HCT116 (cell line): ENCODE data around the gene OPTN. TPM values are rescaled to one million over a fixed set of nuclear protein-coding genes. Genes with fewer than 3 reads are reported as not detected.

Source experiments
- ATAC-seq: fragments of 200-7000 bp; cut with Tn5 transposase; 2 replicates; pipeline ENCODE4 v1.9.1; 2020; ENCODE audit warnings: mild to moderate bottlenecking, moderate library complexity
- BruUV-seq: library from RNA; stranded (reverse); fragments of 400-500 nt; replicated peaks from 2 replicates; lab custom pipeline; 2021; lab: Mats Ljungman, UMichigan
- CTCF ChIA-PET: fragments of 300-600 bp; sonication (Branson Sonifier 250); formaldehyde crosslinking; loops from one replicate; lab custom pipeline; 2021; ENCODE audit warnings: antibody characterized with exemption; lab: Charles Lee
- POLR2A ChIA-PET: fragments of 300-600, 350-600 bp; sonication (Branson Sonifier 250); formaldehyde crosslinking; loops from one replicate; lab custom pipeline; 2021; ENCODE audit warnings: antibody characterized with exemption; lab: Charles Lee
- RAD21 ChIA-PET, 2 experiments: fragments of 300-600 bp; sonication (Branson Sonifier 250); formaldehyde crosslinking; loops; one replicate each; lab custom pipeline; 2023; ENCODE audit warnings: low total read pairs in 2 of 2; ENCODE audit not compliant: uncharacterized antibody in 2 of 2, unreplicated experiment in 2 of 2, low non-redundant PET in 1 of 2; lab: Charles Lee
- DNase-seq: peaks from one replicate; pipeline ENCODE4 v3.0.0-alpha.2; 2010; ENCODE audit warnings: low read depth, low spot score
- H2AFZ ChIP-seq: fragments of 200-600 bp; shearing (Covaris generic), sonication (generic); 2 replicates; pipeline ENCODE4 v1.6.1; 2017; ENCODE audit warnings: low read depth, mixed run types, mixed read lengths, antibody characterized with exemption, low read length; ENCODE audit not compliant: poor library complexity, severe bottlenecking
- H3K27ac ChIP-seq: 2 replicates; pipeline ENCODE4 v1.5.1; 2012; ENCODE audit warnings: low read depth, low read length
- H3K27me3 ChIP-seq: fragments of 200-600 bp; sonication (generic); 2 replicates; pipeline ENCODE4 v1.6.1; 2016; ENCODE audit warnings: mixed run types, low read length, mixed read lengths; ENCODE audit not compliant: insufficient read depth
- H3K36me3 ChIP-seq, 2 experiments: fragments of 200-500 bp in 1 of 2; fragments of 200-600 bp in 1 of 2; sonication (Bioruptor generic) in 1 of 2; sonication (generic) in 1 of 2; 2 replicates each; pipeline versions ENCODE4 v1.5.1 to v1.6.1; 2014 to 2016; ENCODE audit warnings: low read length in 2 of 2, inconsistent platforms in 1 of 2, mixed read lengths in 1 of 2, mixed run types in 1 of 2; ENCODE audit not compliant: insufficient read depth in 2 of 2, control insufficient read depth in 1 of 2
- H3K4me1 ChIP-seq, 2 experiments: fragments of 200-600 bp in 1 of 2; sonication (generic) in 1 of 2; 2 replicates each; pipeline versions ENCODE4 v1.5.1 to v1.6.1; 2012 to 2017; ENCODE audit warnings: low read length in 2 of 2, inconsistent platforms in 1 of 2, mild to moderate bottlenecking in 1 of 2, mixed read lengths in 1 of 2, mixed run types in 1 of 2, moderate library complexity in 1 of 2; ENCODE audit not compliant: insufficient read depth in 2 of 2, control insufficient read depth in 1 of 2
- H3K4me2 ChIP-seq: fragments of 200-600 bp; sonication (generic); 2 replicates; pipeline ENCODE4 v1.6.1; 2017; ENCODE audit warnings: mixed run types, low read length, mixed read lengths
- H3K4me3 ChIP-seq, 2 experiments: fragments of 200-600 bp in 1 of 2; sonication (generic) in 1 of 2; replicated peaks in 1 of 2; 2 replicates each; pipeline ENCODE4 v1.5.1; 2011 to 2016; ENCODE audit warnings: low read length in 2 of 2, control low read depth in 1 of 2, low read depth in 1 of 2, mild to moderate bottlenecking in 1 of 2, mixed read lengths in 1 of 2, mixed run types in 1 of 2
- H3K79me2 ChIP-seq: fragments of 200-600 bp; sonication (generic); 2 replicates; pipeline ENCODE4 v1.6.1; 2017; ENCODE audit warnings: mild to moderate bottlenecking, mixed run types, low read length, moderate library complexity, mixed read lengths; ENCODE audit not compliant: insufficient read depth
- H3K9ac ChIP-seq: fragments of 200-600 bp; sonication (generic); 2 replicates; pipeline ENCODE4 v1.6.1; 2016; ENCODE audit warnings: low read length, mixed read lengths
- H3K9me2 ChIP-seq: fragments of 200-600 bp; sonication (generic), shearing (Covaris generic); 2 replicates; pipeline ENCODE4 v1.6.1; 2017; ENCODE audit warnings: mixed run types, mild to moderate bottlenecking, moderate library complexity; ENCODE audit not compliant: insufficient read depth
- H3K9me3 ChIP-seq, 2 experiments: fragments of 200-500 bp in 1 of 2; fragments of 200-600 bp in 1 of 2; sonication (Bioruptor generic) in 1 of 2; sonication (generic) in 1 of 2; 2 replicates each; pipeline ENCODE4 v1.6.1; 2014 to 2017; ENCODE audit warnings: low read length in 2 of 2, mixed read lengths in 2 of 2, inconsistent platforms in 1 of 2, low read depth in 1 of 2, mild to moderate bottlenecking in 1 of 2, mixed run types in 1 of 2, moderate library complexity in 1 of 2; ENCODE audit not compliant: control insufficient read depth in 1 of 2, insufficient read depth in 1 of 2
- H4K20me1 ChIP-seq: fragments of 200-600 bp; sonication (generic), shearing (Covaris generic); 2 replicates; pipeline ENCODE4 v1.6.1; 2017; ENCODE audit warnings: mixed run types, mild to moderate bottlenecking, moderate library complexity; ENCODE audit not compliant: insufficient read depth
- ATF3 ChIP-seq: IDR thresholded peaks from 2 replicates; pipeline ENCODE4 v1.6.1; 2012
- CBX3 ChIP-seq: IDR thresholded peaks from 2 replicates; pipeline ENCODE4 v1.6.1; 2012; ENCODE audit warnings: low read depth
- CTCF ChIP-seq, 3 experiments: fragments of 200-600 bp in 1 of 3; sonication (generic) in 1 of 3; IDR thresholded peaks in 2 of 3; conservative IDR thresholded peaks in 1 of 3; 2 replicates each; pipeline ENCODE4 v1.5.1; 2012 to 2017; ENCODE audit warnings: low read depth in 2 of 3, low read length in 2 of 3, antibody characterized with exemption in 1 of 3, borderline replicate concordance in 1 of 3, control low read depth in 1 of 3, mild to moderate bottlenecking in 1 of 3, mixed read lengths in 1 of 3, mixed run types in 1 of 3, moderate library complexity in 1 of 3; ENCODE audit not compliant: insufficient read depth in 1 of 3
- EZH2phosphoT487 ChIP-seq: fragments of 200-600 bp; IDR thresholded peaks from 2 replicates; pipeline ENCODE4 v1.6.1; 2018; ENCODE audit warnings: antibody characterized with exemption, borderline replicate concordance
- FOSL1 ChIP-seq: IDR thresholded peaks from 2 replicates; pipeline ENCODE4 v1.6.1; 2012; ENCODE audit warnings: low read depth
- JUND ChIP-seq: IDR thresholded peaks from 2 replicates; pipeline ENCODE4 v1.6.1; 2012
- MAX ChIP-seq: IDR thresholded peaks from 2 replicates; pipeline ENCODE4 v1.6.1; 2012
- TCF7L2 ChIP-seq: IDR thresholded peaks from 2 replicates; pipeline ENCODE4 v1.7.0; 2011; ENCODE audit warnings: borderline replicate concordance, inconsistent platforms; ENCODE audit not compliant: insufficient read depth, insufficient read length; ENCODE audit errors: extremely low read depth
- YY1 ChIP-seq: IDR thresholded peaks from 2 replicates; pipeline ENCODE4 v1.6.1; 2011; ENCODE audit warnings: low read length, low read depth, moderate library complexity, mild to moderate bottlenecking; ENCODE audit not compliant: insufficient replicate concordance; ENCODE audit errors: extremely low read depth
- ZBTB33 ChIP-seq: IDR thresholded peaks from 2 replicates; pipeline ENCODE4 v1.6.1; 2011; ENCODE audit warnings: mild to moderate bottlenecking, low read length, moderate library complexity; ENCODE audit not compliant: insufficient replicate concordance; ENCODE audit errors: extremely low read depth
- ZFX ChIP-seq: fragments of 450-650 bp; IDR thresholded peaks from 2 replicates; pipeline ENCODE4 v1.6.1; 2017
- ZNF274 ChIP-seq: fragments of 200-500 bp; sonication (Bioruptor generic); IDR thresholded peaks from 2 replicates; pipeline ENCODE4 v1.6.1; 2014; ENCODE audit warnings: mild to moderate bottlenecking, low read depth, low read length, inconsistent platforms
- intact Hi-C: fragments of 100-400 bp; cut with micrococcal nuclease; formaldehyde crosslinking; loops from 2 replicates; pipeline ENCODE4 v1.10.0; 2022
- total RNA-seq: library from RNA; stranded (reverse); gene quantifications from one replicate; pipeline ENCODE4 v1.2.1, GENCODE V29; 2021; ENCODE audit not compliant: unreplicated experiment

Gene OPTN
- total RNA-seq, 1 experiment from 2014 or later, result 17.0 TPM

- Histone ChIP-seq H3K9me2 (no peaks in the 10 kb centered on the region), H3K27me3 (no peaks in the 10 kb centered on the region), H3K4me2 (no peak overlapping the region), H3K9ac (no peak overlapping the region), H3K79me2 (no peaks in the 10 kb centered on the region), H4K20me1 (no peaks in the 10 kb centered on the region), H3K9me3 (peaks cover 8 to 9% of the 10 kb centered on the region in 2 experiments; a peak in 2 of 4 replicates), H3K36me3 (no peaks in the 10 kb centered on the region), H3K27ac (no peak overlapping the region), H3K4me3 (no peak overlapping the region), H3K4me1 (peaks cover 9 to 17% of the 10 kb centered on the region in 2 experiments; a peak in 3 of 4 replicates), H2AFZ (no peak overlapping the region)
- no TSS peak for BruUV-seq
- TF ChIP-seq CTCF (IDR thresholded peaks at IDR 0.05 in 2 of 3, conservative IDR thresholded peaks at IDR 0.05 in 1 of 3; ENCODE audit: borderline replicate concordance in 1 of 3, insufficient read depth in 1 of 3, low read depth in 2 of 3, low read length in 2 of 3) (no peak), CBX3 (no peak), JUND (no peak), TCF7L2 (no peak), ZNF274 (no peak), EZH2phosphoT487 (no peak), FOSL1 (no peak)
- no peak for DNase-seq
- no peak for ATAC-seq
- ChIA-PET CTCF (no interaction called here), POLR2A (no interaction called here), RAD21 (no interaction called here)
- intact Hi-C loops, result no loop called here
These were observed 13.9 kb upstream of the OPTN start for GRCh38 chr10:13086056-13086455.

GRCh38 chr10:13087601-13087985 is 12.4 kb upstream of the OPTN start:
- Histone ChIP-seq H3K4me1 (peaks cover 9 to 17% of the 10 kb centered on the region in 2 experiments; a peak in 3 of 4 replicates), H3K4me2 (peak overlapping the region; percentile 62), H3K9me2 (no peaks in the 10 kb centered on the region), H4K20me1 (no peaks in the 10 kb centered on the region), H3K27me3 (no peaks in the 10 kb centered on the region), H2AFZ (no peak overlapping the region), H3K79me2 (no peaks in the 10 kb centered on the region), H3K4me3 (no peak overlapping the region), H3K9ac (no peak overlapping the region), H3K36me3 (no peaks in the 10 kb centered on the region), H3K27ac (no peak overlapping the region), H3K9me3 (peaks cover 8 to 9% of the 10 kb centered on the region in 2 experiments; a peak in 2 of 4 replicates)
- ATAC-seq (no peak), DNase-seq (no peak)
- intact Hi-C loops, result no loop called here
- ChIA-PET CTCF (interaction anchor here (2.4 kb wide), 1 partner anchor 12 kb away, joined by 9 read pairs; the partner anchor contains the start of gene OPTN), RAD21 (no interaction called here), POLR2A (no interaction called here)
- BruUV-seq, result no TSS peak
- TF ChIP-seq CTCF (IDR thresholded peaks at IDR 0.05 in 2 of 3, conservative IDR thresholded peaks at IDR 0.05 in 1 of 3; ENCODE audit: borderline replicate concordance in 1 of 3, insufficient read depth in 1 of 3, low read depth in 2 of 3, low read length in 2 of 3) (no peak), ZBTB33 (no peak), MAX (no peak), ZFX (no peak), YY1 (no peak), EZH2phosphoT487 (no peak), JUND (no peak), ATF3 (no peak)
